ENCODE data around the gene GNAT3.

The GNAT3 gene

DNA sequence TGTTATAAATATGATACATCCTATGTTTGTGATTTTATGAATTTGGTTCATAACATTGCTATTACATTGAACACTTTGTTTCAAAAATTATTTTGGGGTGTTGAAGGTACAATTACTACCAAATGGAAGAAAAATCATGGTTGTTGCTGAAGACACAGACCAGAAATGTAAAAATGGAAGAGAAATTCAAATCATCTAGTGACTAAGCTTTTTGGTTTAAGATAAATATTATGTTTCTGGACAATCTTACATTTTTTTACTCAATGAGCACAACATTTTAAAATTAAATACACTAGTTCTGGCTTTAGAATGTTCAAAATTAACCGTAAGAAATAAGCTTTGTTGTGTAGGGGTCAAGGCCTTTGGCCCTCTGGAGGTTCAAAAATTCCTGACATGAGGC lies 82.7 kb downstream of the GNAT3 start:
- H3K36me3 ChIP-seq (ENCODE audit: control insufficient read depth, insufficient read depth, low read length) = no peaks in the 10 kb centered on the region
- H3K27me3 ChIP-seq (replicated peaks; ENCODE audit: control insufficient read depth, insufficient read depth, low read length, poor library complexity, severe bottlenecking) = no peaks in the 10 kb centered on the region
- H3K4me3 ChIP-seq (ENCODE audit: insufficient read depth, low read depth, low read length, poor library complexity, severe bottlenecking) = no peak overlapping the region
- H3K4me1 ChIP-seq (ENCODE audit: control insufficient read depth, insufficient read depth, low read length, poor library complexity, severe bottlenecking) = no peaks in the 10 kb centered on the region
- no peak overlapping the region for H3K27ac ChIP-seq (ENCODE audit: insufficient read depth, low read length, poor library complexity, severe bottlenecking)
- no peak for DNase-seq
- H3K9me3 ChIP-seq (ENCODE audit: control insufficient read depth, low read length) = no peaks in the 10 kb centered on the region

DNA sequence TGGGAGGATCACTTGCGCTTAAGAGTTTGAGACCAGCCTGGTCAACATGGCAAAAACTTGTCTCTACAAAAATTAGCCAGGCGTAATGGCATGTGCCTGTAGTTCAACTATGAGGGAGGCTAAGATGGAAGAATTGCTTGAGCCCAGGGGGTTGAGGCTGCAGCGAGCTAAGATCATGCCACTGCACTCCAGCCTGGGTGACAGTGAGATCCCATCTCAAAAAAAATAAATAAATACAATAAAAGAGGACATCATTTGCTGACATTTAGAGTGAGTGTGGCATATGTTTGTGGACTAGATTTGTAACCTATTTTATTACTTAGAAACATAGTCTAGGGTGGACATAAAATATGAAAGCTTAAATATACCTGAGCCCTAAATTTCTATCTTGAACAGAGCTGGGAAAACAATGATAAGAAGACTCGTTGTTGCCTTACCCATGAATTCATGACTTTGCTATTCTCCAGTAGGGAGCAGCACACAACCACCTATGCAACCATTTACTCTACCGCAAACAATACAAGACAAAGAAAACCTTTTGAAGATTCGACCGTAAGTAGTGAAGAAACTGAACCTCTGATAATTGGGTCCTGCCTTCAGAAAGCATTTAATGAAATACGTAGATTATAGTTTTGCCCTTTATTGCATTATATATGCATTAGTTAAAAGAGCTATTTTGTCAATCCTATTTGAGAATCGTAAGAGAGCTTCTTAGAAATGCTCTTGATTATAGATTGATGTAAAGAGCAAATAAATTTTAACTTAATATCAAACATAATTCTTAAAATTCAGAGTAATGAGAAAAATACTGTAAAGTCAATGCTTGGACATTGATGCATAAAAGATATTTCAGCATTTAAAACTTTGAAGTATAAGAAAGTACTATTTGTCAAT lies 83.5 kb downstream of the GNAT3 start:
- Histone ChIP-seq H3K27me3 (replicated peaks; ENCODE audit: control insufficient read depth, insufficient read depth, low read length, poor library complexity, severe bottlenecking) (no peaks in the 10 kb centered on the region), H3K9me3 (ENCODE audit: control insufficient read depth, low read length) (no peaks in the 10 kb centered on the region), H3K36me3 (ENCODE audit: control insufficient read depth, insufficient read depth, low read length) (no peaks in the 10 kb centered on the region), H3K27ac (ENCODE audit: insufficient read depth, low read length, poor library complexity, severe bottlenecking) (no peak overlapping the region), H3K4me3 (ENCODE audit: insufficient read depth, low read depth, low read length, poor library complexity, severe bottlenecking) (no peak overlapping the region), H3K4me1 (ENCODE audit: control insufficient read depth, insufficient read depth, low read length, poor library complexity, severe bottlenecking) (no peaks in the 10 kb centered on the region)
- DNase-seq = no peak

- no peak for DNase-seq
- Histone ChIP-seq H3K4me1 (ENCODE audit: control insufficient read depth, insufficient read depth, low read length, poor library complexity, severe bottlenecking) (no peaks in the 10 kb centered on the region), H3K36me3 (ENCODE audit: control insufficient read depth, insufficient read depth, low read length) (no peaks in the 10 kb centered on the region), H3K27ac (ENCODE audit: insufficient read depth, low read length, poor library complexity, severe bottlenecking) (no peak overlapping the region), H3K9me3 (ENCODE audit: control insufficient read depth, low read length) (no peaks in the 10 kb centered on the region), H3K4me3 (ENCODE audit: insufficient read depth, low read depth, low read length, poor library complexity, severe bottlenecking) (no peak overlapping the region), H3K27me3 (replicated peaks; ENCODE audit: control insufficient read depth, insufficient read depth, low read length, poor library complexity, severe bottlenecking) (no peaks in the 10 kb centered on the region)
Observed at GRCh38 chr7:80427218-80427617, 84.6 kb downstream of the GNAT3 start.

- no peak overlapping the region for H3K4me3 ChIP-seq (ENCODE audit: insufficient read depth, low read depth, low read length, poor library complexity, severe bottlenecking)
- H3K4me1 ChIP-seq (ENCODE audit: control insufficient read depth, insufficient read depth, low read length, poor library complexity, severe bottlenecking) = no peaks in the 10 kb centered on the region
- H3K36me3 ChIP-seq (ENCODE audit: control insufficient read depth, insufficient read depth, low read length) = no peaks in the 10 kb centered on the region
- H3K9me3 ChIP-seq (ENCODE audit: control insufficient read depth, low read length) = no peaks in the 10 kb centered on the region
- H3K27me3 ChIP-seq (replicated peaks; ENCODE audit: control insufficient read depth, insufficient read depth, low read length, poor library complexity, severe bottlenecking) = no peaks in the 10 kb centered on the region
- DNase-seq = no peak
- no peak overlapping the region for H3K27ac ChIP-seq (ENCODE audit: insufficient read depth, low read length, poor library complexity, severe bottlenecking)
Observed at GRCh38 chr7:80420876-80421275, 91.0 kb downstream of the GNAT3 start.

- H3K36me3 ChIP-seq (ENCODE audit: control insufficient read depth, insufficient read depth, low read length) = no peaks in the 10 kb centered on the region
- H3K4me1 ChIP-seq (ENCODE audit: control insufficient read depth, insufficient read depth, low read length, poor library complexity, severe bottlenecking) = no peaks in the 10 kb centered on the region
- H3K27ac ChIP-seq (ENCODE audit: insufficient read depth, low read length, poor library complexity, severe bottlenecking) = no peak overlapping the region
- no peak for DNase-seq
- H3K27me3 ChIP-seq (replicated peaks; ENCODE audit: control insufficient read depth, insufficient read depth, low read length, poor library complexity, severe bottlenecking) = no peaks in the 10 kb centered on the region
- no peaks in the 10 kb centered on the region for H3K9me3 ChIP-seq (ENCODE audit: control insufficient read depth, low read length)
- no peak overlapping the region for H3K4me3 ChIP-seq (ENCODE audit: insufficient read depth, low read depth, low read length, poor library complexity, severe bottlenecking)
Observed at GRCh38 chr7:80417211-80417793, 94.6 kb downstream of the GNAT3 start.

- Histone ChIP-seq H3K9me3 (ENCODE audit: control insufficient read depth, low read length) (no peaks in the 10 kb centered on the region), H3K4me1 (ENCODE audit: control insufficient read depth, insufficient read depth, low read length, poor library complexity, severe bottlenecking) (no peaks in the 10 kb centered on the region), H3K36me3 (ENCODE audit: control insufficient read depth, insufficient read depth, low read length) (no peaks in the 10 kb centered on the region), H3K27me3 (replicated peaks; ENCODE audit: control insufficient read depth, insufficient read depth, low read length, poor library complexity, severe bottlenecking) (no peaks in the 10 kb centered on the region), H3K27ac (ENCODE audit: insufficient read depth, low read length, poor library complexity, severe bottlenecking) (no peak overlapping the region), H3K4me3 (ENCODE audit: insufficient read depth, low read depth, low read length, poor library complexity, severe bottlenecking) (no peak overlapping the region)
- no peak for DNase-seq
Observed at GRCh38 chr7:80415522-80415921, 96.3 kb downstream of the GNAT3 start.

GRCh38 chr7:80415114-80415513 lies 96.8 kb downstream of the GNAT3 start:
- no peaks in the 10 kb centered on the region for H3K27me3 ChIP-seq (replicated peaks; ENCODE audit: control insufficient read depth, insufficient read depth, low read length, poor library complexity, severe bottlenecking)
- H3K4me3 ChIP-seq (ENCODE audit: insufficient read depth, low read depth, low read length, poor library complexity, severe bottlenecking) = no peak overlapping the region
- no peak for DNase-seq
- H3K36me3 ChIP-seq (ENCODE audit: control insufficient read depth, insufficient read depth, low read length) = no peaks in the 10 kb centered on the region
- H3K9me3 ChIP-seq (ENCODE audit: control insufficient read depth, low read length) = no peaks in the 10 kb centered on the region
- H3K27ac ChIP-seq (ENCODE audit: insufficient read depth, low read length, poor library complexity, severe bottlenecking) = no peak overlapping the region
- no peaks in the 10 kb centered on the region for H3K4me1 ChIP-seq (ENCODE audit: control insufficient read depth, insufficient read depth, low read length, poor library complexity, severe bottlenecking)

DNA sequence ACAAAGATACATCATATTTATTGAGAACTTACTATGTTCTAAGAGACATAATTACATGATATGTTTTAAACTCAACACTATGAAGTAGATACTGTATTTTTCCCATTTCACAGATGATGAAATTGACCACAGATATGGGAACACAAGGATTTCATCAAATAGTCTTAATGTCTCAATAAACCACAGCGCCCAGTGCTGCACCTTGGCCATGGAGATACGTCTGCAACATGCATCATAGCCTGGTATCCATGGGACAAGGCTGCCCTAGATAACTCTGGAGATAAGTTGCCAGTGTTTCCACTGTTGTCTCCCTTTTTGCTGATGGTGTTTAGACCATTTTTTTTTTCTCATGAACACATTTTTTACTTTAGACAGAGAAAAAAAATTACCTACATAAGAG lies 97.5 kb downstream of the GNAT3 start:
- no peak overlapping the region for H3K27ac ChIP-seq (ENCODE audit: insufficient read depth, low read length, poor library complexity, severe bottlenecking)
- H3K4me3 ChIP-seq (ENCODE audit: insufficient read depth, low read depth, low read length, poor library complexity, severe bottlenecking) = no peak overlapping the region
- DNase-seq = no peak

GRCh38 chr7:80413383-80413945 lies 98.4 kb downstream of the GNAT3 start:
- no peaks in the 10 kb centered on the region for H3K9me3 ChIP-seq (ENCODE audit: control insufficient read depth, low read length)
- no peak overlapping the region for H3K4me3 ChIP-seq (ENCODE audit: insufficient read depth, low read depth, low read length, poor library complexity, severe bottlenecking)
- no peaks in the 10 kb centered on the region for H3K27me3 ChIP-seq (replicated peaks; ENCODE audit: control insufficient read depth, insufficient read depth, low read length, poor library complexity, severe bottlenecking)
- H3K36me3 ChIP-seq (ENCODE audit: control insufficient read depth, insufficient read depth, low read length) = no peaks in the 10 kb centered on the region
- H3K4me1 ChIP-seq (ENCODE audit: control insufficient read depth, insufficient read depth, low read length, poor library complexity, severe bottlenecking) = no peaks in the 10 kb centered on the region
- no peak for DNase-seq
- H3K27ac ChIP-seq (ENCODE audit: insufficient read depth, low read length, poor library complexity, severe bottlenecking) = no peak overlapping the region

More for the DNA sequence above, 97.5 kb downstream of the GNAT3 start:
- no peaks in the 10 kb centered on the region for H3K4me1 ChIP-seq (ENCODE audit: control insufficient read depth, insufficient read depth, low read length, poor library complexity, severe bottlenecking)
- H3K9me3 ChIP-seq (ENCODE audit: control insufficient read depth, low read length) = no peaks in the 10 kb centered on the region
- H3K27me3 ChIP-seq (replicated peaks; ENCODE audit: control insufficient read depth, insufficient read depth, low read length, poor library complexity, severe bottlenecking) = no peaks in the 10 kb centered on the region
- no peaks in the 10 kb centered on the region for H3K36me3 ChIP-seq (ENCODE audit: control insufficient read depth, insufficient read depth, low read length)

- Histone ChIP-seq H3K27me3 (replicated peaks; ENCODE audit: control insufficient read depth, insufficient read depth, low read length, poor library complexity, severe bottlenecking) (no peaks in the 10 kb centered on the region), H3K9me3 (ENCODE audit: control insufficient read depth, low read length) (no peaks in the 10 kb centered on the region), H3K27ac (ENCODE audit: insufficient read depth, low read length, poor library complexity, severe bottlenecking) (no peak overlapping the region), H3K4me3 (ENCODE audit: insufficient read depth, low read depth, low read length, poor library complexity, severe bottlenecking) (no peak overlapping the region), H3K4me1 (ENCODE audit: control insufficient read depth, insufficient read depth, low read length, poor library complexity, severe bottlenecking) (no peaks in the 10 kb centered on the region), H3K36me3 (ENCODE audit: control insufficient read depth, insufficient read depth, low read length) (no peaks in the 10 kb centered on the region)
- no peak for DNase-seq
Observed at GRCh38 chr7:80412842-80413241, 99.0 kb downstream of the GNAT3 start.
